Measurements from ENCODE around the gene OR4D1.

GRCh38 chr17:58191241-58191896 is 43.2 kb downstream of the OR4D1 start:
- TF ChIP-seq CTCF (IDR thresholded peaks at IDR 0.05; ENCODE audit: insufficient read depth, low read length, poor library complexity, severe bottlenecking) (no peak), EZH2phosphoT487 (conservative IDR thresholded peaks at IDR 0.05; ENCODE audit: low read length) (no peak)
